HepG2 (cell line): ENCODE measurements around the gene XKR7. TPM values are rescaled to one million over a fixed set of nuclear protein-coding genes. Genes with fewer than 3 reads are reported as not detected.

Experiments
- CCAR2 ChIP-seq: fragments of 200-400 bp; formaldehyde crosslinking; optimal IDR thresholded peaks from 2 replicates; pipeline ENCODE3; 2018; ENCODE audit warnings: low read depth, mild to moderate bottlenecking, low read length, moderate library complexity
- FOXK1 ChIP-seq: sonication (generic); formaldehyde crosslinking; IDR thresholded peaks from 2 replicates; pipeline ENCODE4 v1.4.0; 2020; ENCODE audit warnings: low read depth, missing genetic modification reagents, borderline replicate concordance
- GATAD2A ChIP-seq: IDR thresholded peaks from 2 replicates; pipeline ENCODE4 v1.6.1; 2016
- HDAC1 ChIP-seq: sonication (generic); formaldehyde crosslinking; IDR thresholded peaks from 2 replicates; pipeline ENCODE4 v1.5.1; 2020; ENCODE audit warnings: mild to moderate bottlenecking, missing genetic modification reagents
- KDM1A ChIP-seq: IDR thresholded peaks from 2 replicates; pipeline ENCODE4 v1.6.1; 2016; ENCODE audit warnings: missing compliant biosample characterization
- KMT2B ChIP-seq: IDR thresholded peaks from 2 replicates; pipeline ENCODE4 v1.6.1; 2016; ENCODE audit warnings: missing genetic modification reagents, missing compliant biosample characterization
- MAFG ChIP-seq: sonication (generic); formaldehyde crosslinking; IDR thresholded peaks from 2 replicates; pipeline ENCODE4 v1.5.1; 2020; ENCODE audit warnings: mild to moderate bottlenecking, missing genetic modification reagents
- MTA3 ChIP-seq: sonication (generic); formaldehyde crosslinking; IDR thresholded peaks from 2 replicates; pipeline ENCODE4 v1.4.0; 2020; ENCODE audit warnings: missing genetic modification reagents
- MZF1 ChIP-seq: sonication (generic); formaldehyde crosslinking; IDR thresholded peaks from 2 replicates; pipeline ENCODE4 v1.8.1; 2023; ENCODE audit warnings: mild to moderate bottlenecking, missing genetic modification reagents, borderline replicate concordance
- POLR2AphosphoS2 ChIP-seq: IDR thresholded peaks from 2 replicates; pipeline ENCODE4 v1.6.1; 2011; ENCODE audit warnings: low read depth, low read length, improper control_type of control experiment
- U2AF2 ChIP-seq: fragments of 200-400 bp; formaldehyde crosslinking; IDR thresholded peaks from 2 replicates; pipeline ENCODE4 v1.6.1; 2017; ENCODE audit warnings: low read depth, mild to moderate bottlenecking, low read length
- YEATS4 ChIP-seq: sonication (generic); formaldehyde crosslinking; IDR thresholded peaks from 2 replicates; pipeline ENCODE4 v1.4.0; 2020; ENCODE audit warnings: missing genetic modification reagents, borderline replicate concordance
- ZBTB42 ChIP-seq: sonication (generic); formaldehyde crosslinking; IDR thresholded peaks from 2 replicates; pipeline ENCODE4 v1.5.0; 2020; ENCODE audit warnings: mild to moderate bottlenecking, missing genetic modification reagents
- ZNF124 ChIP-seq: sonication (generic); formaldehyde crosslinking; IDR thresholded peaks from 2 replicates; pipeline ENCODE4 v1.4.0; 2020; ENCODE audit warnings: missing genetic modification reagents
- ZNF263 ChIP-seq: sonication (generic); formaldehyde crosslinking; IDR thresholded peaks from 2 replicates; pipeline ENCODE4 v1.4.0; 2020; ENCODE audit warnings: missing genetic modification reagents
- ZNF343 ChIP-seq: sonication (generic); formaldehyde crosslinking; IDR thresholded peaks from 2 replicates; pipeline ENCODE4 v1.4.0; 2020; ENCODE audit warnings: mild to moderate bottlenecking, missing genetic modification reagents
- ZNF350 ChIP-seq: sonication (generic); formaldehyde crosslinking; IDR thresholded peaks from 2 replicates; pipeline ENCODE4 v1.4.0; 2020; ENCODE audit warnings: mild to moderate bottlenecking, low read depth, missing genetic modification reagents, borderline replicate concordance
- ZNF549 ChIP-seq: sonication (generic); formaldehyde crosslinking; IDR thresholded peaks from 2 replicates; pipeline ENCODE4 v1.5.0; 2020; ENCODE audit warnings: missing genetic modification reagents
- polyA plus RNA-seq, 8 experiments: library from polyadenylated mRNA; depleted of rRNA in 3 of 8; stranded (reverse) in 7 of 8; unstranded in 1 of 8; fragments of >200 nt; fragmentation: Illumina TruSeq in 4 of 8; extraction: Trizol in 4 of 8; gene quantifications; 2 replicates each; pipeline versions ENCODE4 v1.2.1 to v1.2.3, GENCODE V29; 2011 to 2016; ENCODE audit warnings: low read depth in 4 of 8, missing spikeins in 1 of 8, mixed read lengths in 1 of 8; ENCODE audit not compliant: insufficient read depth in 1 of 8
- total RNA-seq, 5 experiments: library from RNA; depleted of rRNA; stranded (reverse); fragments of >200 nt; fragmentation: Illumina TruSeq; extraction: Trizol; gene quantifications; 2 replicates each; pipeline ENCODE4 v1.2.3, GENCODE V29; 2016; ENCODE audit warnings: low read depth in 1 of 5
- TF ChIP-seq, protein P1 (sequence below): sonication (generic); formaldehyde crosslinking; conservative IDR thresholded peaks from 2 replicates; pipeline ENCODE4 v1.4.0; 2020; ENCODE audit warnings: mild to moderate bottlenecking, missing genetic modification reagents, moderate library complexity
- TF ChIP-seq, protein P2 (sequence below): sonication (generic); formaldehyde crosslinking; IDR thresholded peaks from 2 replicates; pipeline ENCODE4 v1.8.1; 2023; ENCODE audit warnings: mild to moderate bottlenecking, missing genetic modification reagents
- TF ChIP-seq, protein P3 (sequence below): sonication (generic); formaldehyde crosslinking; IDR thresholded peaks from 2 replicates; pipeline ENCODE4 v1.4.0; 2020; ENCODE audit warnings: missing genetic modification reagents, borderline replicate concordance

Gene XKR7
- total and polyA plus RNA-seq, 2 of the 13 experiments (the other 11 are each of a cell fraction or from before 2014, with no cell fraction given): not detected

DNA sequence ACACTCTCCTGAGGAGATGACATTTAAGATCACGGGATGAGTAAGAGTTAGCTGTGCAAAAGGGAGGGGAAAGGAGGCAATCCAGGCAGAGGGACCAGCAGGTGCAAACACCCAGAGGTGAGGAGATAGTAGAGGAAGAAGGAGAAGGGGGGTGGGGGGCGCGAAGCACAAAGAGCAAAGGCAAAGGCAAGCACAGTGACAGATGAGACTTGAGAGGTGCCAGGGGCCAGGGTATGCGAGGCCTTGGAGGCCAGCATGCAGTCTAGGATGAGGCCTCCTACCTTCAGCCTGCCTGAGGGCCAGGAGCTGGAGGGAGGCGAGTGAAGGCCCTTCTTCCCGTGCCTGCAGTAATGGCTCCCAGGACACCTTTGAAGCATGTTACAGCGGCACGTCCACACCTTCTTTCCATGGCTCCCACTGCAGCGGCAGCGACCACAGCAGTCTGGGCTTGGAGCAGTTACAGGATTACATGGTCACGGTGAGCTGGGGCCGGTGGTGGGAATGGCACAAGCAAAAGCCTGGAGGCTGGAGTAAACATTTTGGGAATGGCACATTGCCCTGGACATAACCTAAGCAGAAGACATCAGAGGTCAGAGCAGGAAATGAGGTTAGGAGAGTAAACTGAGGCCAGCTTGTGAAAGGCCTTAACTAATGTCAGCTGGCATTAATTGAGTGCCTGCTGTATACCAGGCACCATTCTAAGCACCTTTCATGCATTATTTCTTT, 60.9 kb downstream of the XKR7 start (continued):
- TF ChIP-seq, protein P1, sequence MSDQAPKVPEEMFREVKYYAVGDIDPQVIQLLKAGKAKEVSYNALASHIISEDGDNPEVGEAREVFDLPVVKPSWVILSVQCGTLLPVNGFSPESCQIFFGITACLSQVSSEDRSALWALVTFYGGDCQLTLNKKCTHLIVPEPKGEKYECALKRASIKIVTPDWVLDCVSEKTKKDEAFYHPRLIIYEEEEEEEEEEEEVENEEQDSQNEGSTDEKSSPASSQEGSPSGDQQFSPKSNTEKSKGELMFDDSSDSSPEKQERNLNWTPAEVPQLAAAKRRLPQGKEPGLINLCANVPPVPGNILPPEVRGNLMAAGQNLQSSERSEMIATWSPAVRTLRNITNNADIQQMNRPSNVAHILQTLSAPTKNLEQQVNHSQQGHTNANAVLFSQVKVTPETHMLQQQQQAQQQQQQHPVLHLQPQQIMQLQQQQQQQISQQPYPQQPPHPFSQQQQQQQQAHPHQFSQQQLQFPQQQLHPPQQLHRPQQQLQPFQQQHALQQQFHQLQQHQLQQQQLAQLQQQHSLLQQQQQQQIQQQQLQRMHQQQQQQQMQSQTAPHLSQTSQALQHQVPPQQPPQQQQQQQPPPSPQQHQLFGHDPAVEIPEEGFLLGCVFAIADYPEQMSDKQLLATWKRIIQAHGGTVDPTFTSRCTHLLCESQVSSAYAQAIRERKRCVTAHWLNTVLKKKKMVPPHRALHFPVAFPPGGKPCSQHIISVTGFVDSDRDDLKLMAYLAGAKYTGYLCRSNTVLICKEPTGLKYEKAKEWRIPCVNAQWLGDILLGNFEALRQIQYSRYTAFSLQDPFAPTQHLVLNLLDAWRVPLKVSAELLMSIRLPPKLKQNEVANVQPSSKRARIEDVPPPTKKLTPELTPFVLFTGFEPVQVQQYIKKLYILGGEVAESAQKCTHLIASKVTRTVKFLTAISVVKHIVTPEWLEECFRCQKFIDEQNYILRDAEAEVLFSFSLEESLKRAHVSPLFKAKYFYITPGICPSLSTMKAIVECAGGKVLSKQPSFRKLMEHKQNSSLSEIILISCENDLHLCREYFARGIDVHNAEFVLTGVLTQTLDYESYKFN: peak; percentile 39; the same call in 1 of the 2 replicates
- TF ChIP-seq, protein P2, sequence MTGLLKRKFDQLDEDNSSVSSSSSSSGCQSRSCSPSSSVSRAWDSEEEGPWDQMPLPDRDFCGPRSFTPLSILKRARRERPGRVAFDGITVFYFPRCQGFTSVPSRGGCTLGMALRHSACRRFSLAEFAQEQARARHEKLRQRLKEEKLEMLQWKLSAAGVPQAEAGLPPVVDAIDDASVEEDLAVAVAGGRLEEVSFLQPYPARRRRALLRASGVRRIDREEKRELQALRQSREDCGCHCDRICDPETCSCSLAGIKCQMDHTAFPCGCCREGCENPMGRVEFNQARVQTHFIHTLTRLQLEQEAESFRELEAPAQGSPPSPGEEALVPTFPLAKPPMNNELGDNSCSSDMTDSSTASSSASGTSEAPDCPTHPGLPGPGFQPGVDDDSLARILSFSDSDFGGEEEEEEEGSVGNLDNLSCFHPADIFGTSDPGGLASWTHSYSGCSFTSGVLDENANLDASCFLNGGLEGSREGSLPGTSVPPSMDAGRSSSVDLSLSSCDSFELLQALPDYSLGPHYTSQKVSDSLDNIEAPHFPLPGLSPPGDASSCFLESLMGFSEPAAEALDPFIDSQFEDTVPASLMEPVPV (CRISPR knock-in tag): peak; percentile 50; the same call in 1 of the 2 replicates
- TF ChIP-seq ZNF350 (peak; percentile 53), CCAR2 (no peak), FOXK1 (CRISPR knock-in tag) (peak; percentile 72; the same call in 1 of the 2 replicates), MAFG (CRISPR knock-in tag) (no peak), GATAD2A (CRISPR knock-in tag) (peak; percentile 64; the same call in 1 of the 2 replicates), KDM1A (peak; percentile 17; the same call in 1 of the 2 replicates), ZNF549 (CRISPR knock-in tag) (no peak), YEATS4 (CRISPR knock-in tag) (peak; percentile 77; the same call in 1 of the 2 replicates), ZBTB42 (CRISPR knock-in tag) (peak; percentile 88; the same call in 1 of the 2 replicates), POLR2AphosphoS2 (no peak), MTA3 (CRISPR knock-in tag) (no peak), ZNF124 (CRISPR knock-in tag) (peak; percentile 61; the same call in 1 of the 2 replicates), ZNF263 (peak; percentile 17; the same call in 1 of the 2 replicates), U2AF2 (no peak), HDAC1 (peak; percentile 44; the same call in 1 of the 2 replicates), ZNF343 (CRISPR knock-in tag) (0 out of 2 replicates have a peak, but pooled peaks have one; percentile 49), MZF1 (0 out of 2 replicates have a peak, but pooled peaks have one; percentile 66), KMT2B (0 out of 2 replicates have a peak, but pooled peaks have one; percentile 41)
- TF ChIP-seq, protein P3, sequence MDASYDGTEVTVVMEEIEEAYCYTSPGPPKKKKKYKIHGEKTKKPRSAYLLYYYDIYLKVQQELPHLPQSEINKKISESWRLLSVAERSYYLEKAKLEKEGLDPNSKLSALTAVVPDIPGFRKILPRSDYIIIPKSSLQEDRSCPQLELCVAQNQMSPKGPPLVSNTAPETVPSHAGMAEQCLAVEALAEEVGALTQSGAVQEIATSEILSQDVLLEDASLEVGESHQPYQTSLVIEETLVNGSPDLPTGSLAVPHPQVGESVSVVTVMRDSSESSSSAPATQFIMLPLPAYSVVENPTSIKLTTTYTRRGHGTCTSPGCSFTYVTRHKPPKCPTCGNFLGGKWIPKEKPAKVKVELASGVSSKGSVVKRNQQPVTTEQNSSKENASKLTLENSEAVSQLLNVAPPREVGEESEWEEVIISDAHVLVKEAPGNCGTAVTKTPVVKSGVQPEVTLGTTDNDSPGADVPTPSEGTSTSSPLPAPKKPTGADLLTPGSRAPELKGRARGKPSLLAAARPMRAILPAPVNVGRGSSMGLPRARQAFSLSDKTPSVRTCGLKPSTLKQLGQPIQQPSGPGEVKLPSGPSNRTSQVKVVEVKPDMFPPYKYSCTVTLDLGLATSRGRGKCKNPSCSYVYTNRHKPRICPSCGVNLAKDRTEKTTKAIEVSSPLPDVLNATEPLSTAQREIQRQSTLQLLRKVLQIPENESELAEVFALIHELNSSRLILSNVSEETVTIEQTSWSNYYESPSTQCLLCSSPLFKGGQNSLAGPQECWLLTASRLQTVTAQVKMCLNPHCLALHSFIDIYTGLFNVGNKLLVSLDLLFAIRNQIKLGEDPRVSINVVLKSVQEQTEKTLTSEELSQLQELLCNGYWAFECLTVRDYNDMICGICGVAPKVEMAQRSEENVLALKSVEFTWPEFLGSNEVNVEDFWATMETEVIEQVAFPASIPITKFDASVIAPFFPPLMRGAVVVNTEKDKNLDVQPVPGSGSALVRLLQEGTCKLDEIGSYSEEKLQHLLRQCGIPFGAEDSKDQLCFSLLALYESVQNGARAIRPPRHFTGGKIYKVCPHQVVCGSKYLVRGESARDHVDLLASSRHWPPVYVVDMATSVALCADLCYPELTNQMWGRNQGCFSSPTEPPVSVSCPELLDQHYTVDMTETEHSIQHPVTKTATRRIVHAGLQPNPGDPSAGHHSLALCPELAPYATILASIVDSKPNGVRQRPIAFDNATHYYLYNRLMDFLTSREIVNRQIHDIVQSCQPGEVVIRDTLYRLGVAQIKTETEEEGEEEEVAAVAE (CRISPR knock-in tag): peak; percentile 72; the same call in 1 of the 2 replicates
